Thoracic aorta (tissue), 2 donors: ENCODE measurements around the gene WAC. TPM values are rescaled to one million over a fixed set of nuclear protein-coding genes. Genes with fewer than 3 reads are reported as not detected.
A peak's percentile ranks its signal among the peaks of the same experiment; 100 is the strongest.

Source experiments
- ATAC-seq: fragments of 150-250 bp; one replicate; pipeline ENCODE4 v1.8.0; 2017; ENCODE audit warnings: low read depth; ENCODE audit not compliant: insufficient number of reproducible peaks, low FRiP score
- DNase-seq: peaks from one replicate; pipeline ENCODE4 v3.0.0-alpha.2; 2020; ENCODE audit warnings: low spot score
- H3K27ac ChIP-seq, 2 donors: fragments of 200-600 bp; sonication (generic); 1 replicate in 1 of 2; 2 replicates in 1 of 2; pipeline ENCODE4 v1.5.1; 2016; ENCODE audit warnings: mild to moderate bottlenecking in 2 of 2, moderate library complexity in 2 of 2
- H3K27me3 ChIP-seq: fragments of 200-600 bp; sonication (generic); replicated peaks from 2 replicates; pipeline ENCODE4 v1.6.0; 2016; ENCODE audit warnings: mild to moderate bottlenecking; ENCODE audit not compliant: insufficient read depth
- H3K36me3 ChIP-seq: fragments of 200-600 bp; sonication (generic); one replicate; pipeline ENCODE4 v1.5.1; 2016
- H3K4me1 ChIP-seq, 2 donors: fragments of 200-600 bp; sonication (generic); 1 replicate in 1 of 2; 2 replicates in 1 of 2; pipeline versions ENCODE4 v1.5.1 to v1.6.0; 2016; ENCODE audit warnings: low read depth in 2 of 2, mild to moderate bottlenecking in 1 of 2; ENCODE audit not compliant: control insufficient read depth in 1 of 2
- H3K4me3 ChIP-seq: fragments of 200-600 bp; sonication (generic); 2 replicates; pipeline ENCODE4 v1.5.1; 2016; ENCODE audit warnings: mild to moderate bottlenecking
- H3K9me3 ChIP-seq: fragments of 200-600 bp; sonication (generic); 2 replicates; pipeline ENCODE4 v1.5.1; 2016
- CTCF ChIP-seq: fragments of 200-600 bp; sonication (generic); IDR thresholded peaks from one replicate; pipeline ENCODE4 v1.5.1; 2019; ENCODE audit warnings: antibody characterized with exemption
- total RNA-seq, 2 donors: library from RNA; depleted of rRNA; stranded (reverse); fragments of >200 nt; gene quantifications; one replicate each; pipeline versions ENCODE4 v1.1.0 to v1.2.3, GENCODE V29; 2016

The WAC gene
- total RNA-seq, 2 donors from 2014 or later: 102 to 142 TPM

GRCh38 chr10:28587270-28587969 is 54.5 kb downstream of the WAC start:
- Histone ChIP-seq H3K27me3 (no peaks in the 10 kb centered on the region), H3K27ac (peak overlapping the region in 1 of 2 donors; percentile 52), H3K36me3 (peaks cover 15% of the 10 kb centered on the region), H3K4me3 (peak overlapping the region; percentile 37), H3K4me1 (peaks cover 27 to 30% of the 10 kb centered on the region in 2 donors), H3K9me3 (no peaks in the 10 kb centered on the region)
- ATAC-seq: peak; percentile 20
- no peak for DNase-seq
- TF ChIP-seq CTCF: no peak

DNA sequence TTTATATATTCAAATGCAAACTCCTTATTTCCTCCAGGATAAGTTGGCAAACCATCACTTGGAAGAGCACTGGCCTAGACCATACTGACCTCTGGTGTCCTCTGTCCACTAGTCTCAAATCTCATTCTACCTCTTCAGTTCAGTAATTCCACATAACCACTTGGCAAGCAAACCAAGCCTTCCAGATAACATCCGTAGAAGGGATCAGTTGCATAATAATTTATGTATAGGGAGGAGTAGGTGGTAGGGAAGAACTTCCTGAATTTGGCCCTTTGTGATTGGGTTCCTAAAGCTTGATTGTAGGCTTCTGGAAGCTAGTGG is 55.0 kb downstream of the WAC start:
- H3K4me1 ChIP-seq: peaks cover 29 to 32% of the 10 kb centered on the region in 2 donors
- ATAC-seq: peak; percentile 28

DNA sequence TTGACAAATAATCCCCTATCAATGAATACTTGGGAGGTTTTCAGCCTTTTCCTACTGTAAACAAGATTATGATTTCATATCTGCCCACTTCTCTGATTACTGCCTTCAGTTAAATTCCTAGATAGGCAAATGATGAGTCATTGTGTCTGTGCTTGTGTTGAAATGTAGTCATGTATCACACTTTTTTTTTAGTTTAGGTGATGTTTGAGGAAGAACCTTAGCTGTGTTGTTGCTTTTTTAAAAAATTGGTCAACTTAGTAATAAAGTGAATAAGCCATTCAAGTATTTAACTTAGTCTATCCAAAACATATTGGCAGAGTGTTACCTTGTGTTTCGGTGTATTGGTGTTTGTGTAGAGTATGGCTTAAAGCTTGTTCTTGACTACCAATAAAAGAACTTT is 60.0 kb downstream of the WAC start:
- TF ChIP-seq CTCF: no peak
- DNase-seq (no peak), ATAC-seq (no peak)
- peaks cover 16% of the 10 kb centered on the region for H3K36me3 ChIP-seq
- H3K27ac ChIP-seq: no peak overlapping the region
- no peak overlapping the region for H3K4me3 ChIP-seq
- H3K27me3 ChIP-seq: no peaks in the 10 kb centered on the region
- no peaks in the 10 kb centered on the region for H3K9me3 ChIP-seq
- H3K4me1 ChIP-seq: peaks cover 22 to 34% of the 10 kb centered on the region in 2 donors

More for the DNA sequence above, 55.0 kb downstream of the WAC start:
- TF ChIP-seq CTCF: no peak
- DNase-seq: no peak
- no peaks in the 10 kb centered on the region for H3K27me3 ChIP-seq
- H3K4me3 ChIP-seq: peak overlapping the region; percentile 37
- H3K36me3 ChIP-seq: peaks cover 15% of the 10 kb centered on the region
- H3K27ac ChIP-seq: peak overlapping the region; percentile 21 to 52
- H3K9me3 ChIP-seq: no peaks in the 10 kb centered on the region

DNA sequence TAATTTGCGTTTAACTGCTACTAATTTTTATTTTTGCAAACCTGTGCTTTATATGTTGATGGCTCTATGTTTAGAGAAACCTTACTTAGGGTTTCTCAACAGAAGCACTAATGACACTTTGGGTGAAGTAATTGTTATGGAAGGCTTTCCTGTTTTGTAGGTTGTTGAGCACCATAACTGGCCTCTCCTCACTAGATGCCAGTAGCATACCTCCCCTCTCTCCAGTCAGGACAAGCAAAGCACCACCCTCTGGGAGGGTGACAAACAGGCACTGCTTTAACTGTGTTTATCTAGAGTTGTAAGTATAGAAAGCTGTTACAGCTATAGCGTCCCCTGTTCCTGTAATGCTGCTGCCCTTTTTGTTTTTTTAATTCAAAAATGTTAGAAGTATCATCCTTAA is 60.9 kb downstream of the WAC start:
- H3K4me1 ChIP-seq: peaks cover 18 to 27% of the 10 kb centered on the region in 2 donors
- no peaks in the 10 kb centered on the region for H3K27me3 ChIP-seq
- DNase-seq: no peak
- no peak for TF ChIP-seq CTCF
- peaks cover 16% of the 10 kb centered on the region for H3K36me3 ChIP-seq
- no peak overlapping the region for H3K27ac ChIP-seq
- ATAC-seq: no peak
- no peaks in the 10 kb centered on the region for H3K9me3 ChIP-seq
- H3K4me3 ChIP-seq: no peak overlapping the region

GRCh38 chr10:28594406-28594805 is 61.5 kb downstream of the WAC start:
- H3K27ac ChIP-seq: no peak overlapping the region
- no peaks in the 10 kb centered on the region for H3K9me3 ChIP-seq
- ATAC-seq: no peak
- TF ChIP-seq CTCF: no peak
- H3K4me3 ChIP-seq: no peak overlapping the region
- peaks cover 14 to 24% of the 10 kb centered on the region in 2 donors for H3K4me1 ChIP-seq
- H3K36me3 ChIP-seq: peaks cover 16% of the 10 kb centered on the region
- no peak for DNase-seq
- H3K27me3 ChIP-seq: no peaks in the 10 kb centered on the region
